PC-3 (cell line): ENCODE results near the gene CNP.

Experiments
- CTCF ChIP-seq: fragments of 300-600 bp; sonication (generic); conservative IDR thresholded peaks from 2 replicates; pipeline ENCODE4 v1.5.1; 2017; ENCODE audit warnings: antibody characterized with exemption, low read depth, mild to moderate bottlenecking, low read length
- EZH2 ChIP-seq: fragments of 300-600 bp; sonication (generic); IDR thresholded peaks from one replicate; pipeline ENCODE4 v1.6.1; 2017; ENCODE audit warnings: antibody characterized with exemption, mild to moderate bottlenecking, low read length; ENCODE audit not compliant: unreplicated experiment
- EZH2phosphoT487 ChIP-seq: fragments of 300-600 bp; sonication (generic); IDR thresholded peaks from 2 replicates; pipeline ENCODE4 v1.6.1; 2018; ENCODE audit warnings: mild to moderate bottlenecking, antibody characterized with exemption, low read length, borderline replicate concordance

GRCh38 chr17:41939693-41940090 lies 26.9 kb upstream of the CNP start:
- TF ChIP-seq CTCF (no peak), EZH2 (no peak), EZH2phosphoT487 (no peak)
